ENCODE data around the gene LIPT2. TPM values are rescaled to one million over a fixed set of nuclear protein-coding genes. Genes with fewer than 3 reads are reported as not detected.

The LIPT2 gene
- polyA plus RNA-seq, 1 experiment: 2.1 TPM

- TF ChIP-seq, protein P1, sequence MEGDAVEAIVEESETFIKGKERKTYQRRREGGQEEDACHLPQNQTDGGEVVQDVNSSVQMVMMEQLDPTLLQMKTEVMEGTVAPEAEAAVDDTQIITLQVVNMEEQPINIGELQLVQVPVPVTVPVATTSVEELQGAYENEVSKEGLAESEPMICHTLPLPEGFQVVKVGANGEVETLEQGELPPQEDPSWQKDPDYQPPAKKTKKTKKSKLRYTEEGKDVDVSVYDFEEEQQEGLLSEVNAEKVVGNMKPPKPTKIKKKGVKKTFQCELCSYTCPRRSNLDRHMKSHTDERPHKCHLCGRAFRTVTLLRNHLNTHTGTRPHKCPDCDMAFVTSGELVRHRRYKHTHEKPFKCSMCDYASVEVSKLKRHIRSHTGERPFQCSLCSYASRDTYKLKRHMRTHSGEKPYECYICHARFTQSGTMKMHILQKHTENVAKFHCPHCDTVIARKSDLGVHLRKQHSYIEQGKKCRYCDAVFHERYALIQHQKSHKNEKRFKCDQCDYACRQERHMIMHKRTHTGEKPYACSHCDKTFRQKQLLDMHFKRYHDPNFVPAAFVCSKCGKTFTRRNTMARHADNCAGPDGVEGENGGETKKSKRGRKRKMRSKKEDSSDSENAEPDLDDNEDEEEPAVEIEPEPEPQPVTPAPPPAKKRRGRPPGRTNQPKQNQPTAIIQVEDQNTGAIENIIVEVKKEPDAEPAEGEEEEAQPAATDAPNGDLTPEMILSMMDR (IDR thresholded peaks at IDR 0.05; ENCODE audit: low read depth, low read length): no peak
- POLR2A ChIA-PET: no interaction called here
- Histone ChIP-seq H3K27me3 (ENCODE audit: control insufficient read depth, insufficient read depth, low read length) (peaks cover 20% of the 10 kb centered on the region), H3K4me3 (ENCODE audit: low read depth, low read length) (no peak overlapping the region), H3K9me3 (ENCODE audit: control insufficient read depth, insufficient read depth, low read length) (no peaks in the 10 kb centered on the region; the same call in 1 of the 2 replicates), H3K27ac (ENCODE audit: low read depth, low read length) (no peak overlapping the region)
- DNase-seq (ENCODE audit: low read depth, low spot score): no peak
- CTCF ChIA-PET: interaction anchor here (0.7 kb wide), 1 partner anchor 76 kb away, joined by 6 read pairs; no protein-coding TSS in a partner anchor
Observed at GRCh38 chr11:74459584-74459983, 33.9 kb downstream of the LIPT2 start.

GRCh38 chr11:74457356-74457755 is 36.2 kb downstream of the LIPT2 start:
- ChIA-PET CTCF (interaction anchor here (0.6 to 1.8 kb wide), 2 partner anchors 7 to 244 kb away, joined by 4 to 6 read pairs; no protein-coding TSS in a partner anchor), POLR2A (no interaction called here)
- Histone ChIP-seq H3K4me3 (ENCODE audit: low read depth, low read length) (no peak overlapping the region), H3K27ac (ENCODE audit: low read depth, low read length) (no peak overlapping the region), H3K9me3 (ENCODE audit: control insufficient read depth, insufficient read depth, low read length) (no peaks in the 10 kb centered on the region; the same call in 1 of the 2 replicates), H3K27me3 (ENCODE audit: control insufficient read depth, insufficient read depth, low read length) (peaks cover 7% of the 10 kb centered on the region)
- TF ChIP-seq, protein P1 (IDR thresholded peaks at IDR 0.05; ENCODE audit: low read depth, low read length): no peak
- no peak for DNase-seq (ENCODE audit: low read depth, low spot score)

DNA sequence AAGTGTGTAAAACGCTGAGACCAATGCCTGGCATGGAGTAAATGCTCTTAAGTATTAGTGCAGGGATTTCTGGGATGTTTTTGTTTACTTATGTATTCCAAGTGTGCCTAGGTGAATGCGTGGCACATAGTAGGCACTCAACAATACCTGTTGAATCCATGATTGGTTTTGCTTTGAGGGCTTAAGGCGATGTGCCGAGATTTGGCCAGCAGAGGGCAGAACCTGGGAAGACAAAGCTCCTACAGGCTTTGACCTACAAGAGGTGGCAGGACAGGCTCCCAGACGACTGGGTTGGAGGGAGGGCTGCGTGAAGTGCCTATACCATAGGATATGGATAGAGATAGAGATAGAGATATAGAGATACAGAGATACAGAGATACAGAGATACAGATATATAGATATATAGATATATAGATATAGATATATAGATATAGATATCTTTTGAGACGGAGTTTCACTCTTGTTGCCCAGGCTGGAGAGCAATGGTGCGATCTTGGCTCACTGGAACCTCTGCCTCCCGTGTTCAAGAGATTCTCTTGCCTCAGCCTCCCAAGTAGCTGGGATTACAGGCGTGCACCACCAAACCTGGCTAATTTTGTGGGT is 40.0 kb downstream of the LIPT2 start:
- H3K9me3 ChIP-seq (ENCODE audit: control insufficient read depth, insufficient read depth, low read length): no peaks in the 10 kb centered on the region; the same call in 1 of the 2 replicates
- peak; percentile 18 for DNase-seq (ENCODE audit: low read depth, low spot score)
- H3K4me3 ChIP-seq (ENCODE audit: low read depth, low read length): no peak overlapping the region
- ChIA-PET CTCF (interaction anchor here (0.6 to 8.9 kb wide), 40 partner anchors 9 to 489 kb away, joined by 3 to 186 read pairs (median 4); partner anchors contain the start of genes PGM2L1 and POLD3), POLR2A (interaction anchor here (1.3 kb wide), 1 partner anchor 40 kb away, joined by 3 read pairs; the partner anchor contains the start of gene LIPT2)
- H3K27ac ChIP-seq (ENCODE audit: low read depth, low read length): no peak overlapping the region
- TF ChIP-seq, protein P1 (IDR thresholded peaks at IDR 0.05; ENCODE audit: low read depth, low read length): peak; percentile 87
- peaks cover 10% of the 10 kb centered on the region for H3K27me3 ChIP-seq (ENCODE audit: control insufficient read depth, insufficient read depth, low read length)

GRCh38 chr11:74452366-74452765 is 41.2 kb downstream of the LIPT2 start:
- no peak for DNase-seq (ENCODE audit: low read depth, low spot score)
- H3K27ac ChIP-seq (ENCODE audit: low read depth, low read length): no peak overlapping the region
- TF ChIP-seq, protein P1 (IDR thresholded peaks at IDR 0.05; ENCODE audit: low read depth, low read length): no peak
- H3K27me3 ChIP-seq (ENCODE audit: control insufficient read depth, insufficient read depth, low read length): peaks cover 10% of the 10 kb centered on the region
- ChIA-PET CTCF (interaction anchor here (0.6 to 8.9 kb wide), 27 partner anchors 9 to 488 kb away, joined by 3 to 186 read pairs (median 4); no protein-coding TSS in a partner anchor), POLR2A (no interaction called here)
- H3K4me3 ChIP-seq (ENCODE audit: low read depth, low read length): no peak overlapping the region
- no peaks in the 10 kb centered on the region; the same call in 1 of the 2 replicates for H3K9me3 ChIP-seq (ENCODE audit: control insufficient read depth, insufficient read depth, low read length)

DNA sequence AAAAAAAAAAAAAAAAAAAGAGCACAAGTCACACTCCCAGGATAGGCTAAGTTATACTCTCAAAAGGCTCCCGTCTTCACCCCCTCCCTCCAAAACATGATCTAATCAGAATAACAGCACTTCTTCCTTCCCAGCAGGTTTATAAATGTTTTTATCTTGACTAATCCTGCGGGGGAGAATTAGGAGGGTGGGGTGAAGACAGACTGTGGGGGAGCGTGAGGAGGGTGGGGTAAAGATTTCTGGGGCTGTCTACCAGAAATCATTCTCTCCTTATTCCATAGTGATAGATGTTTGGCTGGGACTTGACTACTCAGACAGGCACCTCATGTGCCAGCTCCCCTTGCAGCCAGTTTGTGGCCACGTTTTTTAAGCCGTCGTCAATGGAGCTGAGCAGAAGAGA is 43.2 kb downstream of the LIPT2 start:
- POLR2A ChIA-PET: interaction anchor here (1.6 kb wide), 1 partner anchor 52 kb away, joined by 6 read pairs; the partner anchor contains the start of gene PGM2L1
- no peak overlapping the region for H3K27ac ChIP-seq (ENCODE audit: low read depth, low read length)
- H3K27me3 ChIP-seq (ENCODE audit: control insufficient read depth, insufficient read depth, low read length): peaks cover 10% of the 10 kb centered on the region
- DNase-seq (ENCODE audit: low read depth, low spot score): no peak
- H3K4me3 ChIP-seq (ENCODE audit: low read depth, low read length): no peak overlapping the region
- CTCF ChIA-PET: interaction anchor here (0.6 to 8.9 kb wide), 30 partner anchors 8 to 486 kb away, joined by 3 to 186 read pairs (median 6); partner anchors contain the start of genes LIPT2 and PGM2L1
- TF ChIP-seq, protein P1 (IDR thresholded peaks at IDR 0.05; ENCODE audit: low read depth, low read length): no peak
- no peaks in the 10 kb centered on the region for H3K9me3 ChIP-seq (ENCODE audit: control insufficient read depth, insufficient read depth, low read length)
